ENCODE measurements around the gene ARFGAP2.
"Not testable (repeated sequence)": the region's sequence is repeated elsewhere in the genome, so short reads cannot be mapped to it uniquely, and the experiment has no call there.

The ARFGAP2 gene

DNA sequence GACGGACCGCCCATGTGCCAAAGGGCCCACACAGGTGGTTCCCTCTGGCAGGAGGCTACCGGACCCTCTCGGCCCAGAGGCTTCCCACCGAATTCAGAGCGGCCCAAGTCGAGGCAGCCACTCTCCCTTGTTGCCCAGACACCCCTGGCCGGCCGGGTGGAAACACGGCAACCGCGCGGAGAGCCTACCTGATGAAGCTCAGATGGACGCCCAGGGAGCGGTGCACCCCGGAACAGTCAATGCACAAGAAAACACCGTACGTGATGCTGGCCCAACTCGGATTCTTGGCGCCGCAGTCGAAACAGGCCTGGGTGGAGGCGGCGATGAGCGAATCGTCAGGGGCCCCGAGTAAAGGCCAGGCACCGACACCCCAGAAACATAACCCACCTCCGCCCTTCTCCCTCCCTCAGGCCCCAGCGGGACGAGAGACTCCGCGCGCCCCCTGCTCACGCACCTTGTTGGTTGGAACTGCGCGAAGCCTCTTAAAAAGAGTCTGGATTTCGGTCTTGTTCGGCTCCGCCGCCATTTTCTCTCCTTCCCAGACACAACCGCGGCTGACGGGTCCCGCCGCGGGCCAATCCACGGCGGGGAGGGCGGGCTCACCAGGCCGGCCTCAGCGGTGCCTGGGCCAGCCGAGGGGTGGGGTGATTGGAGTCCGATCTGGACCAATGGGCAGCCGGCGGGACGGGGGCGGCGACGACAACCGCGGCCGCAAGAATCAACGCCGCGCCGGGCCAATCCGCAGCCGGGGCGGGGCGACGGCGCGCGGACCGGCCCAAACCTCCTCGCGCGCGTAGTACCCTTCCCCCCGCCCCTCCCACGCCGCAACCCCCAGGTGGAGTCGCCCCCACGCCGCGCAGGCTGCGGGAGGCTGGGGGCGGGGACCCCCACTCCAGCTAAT is at the start of gene ARFGAP2:
Gene ARFGAP2 (minus strand): TSS at position 552 of the 901 bp plus-strand sequence. CDS start 26 bp downstream, at position 526.
- DNase-seq (ENCODE audit: low read depth in 1 of 2, low spot score in 1 of 2) = peak; percentile 98 to 100
- in situ Hi-C loops (cut with HindIII; ENCODE audit: low pct_unique_long_range_greater_than_20kb, low sequenced_read_pairs) = no loop called here
- no peak for TF ChIP-seq JUND (IDR thresholded peaks at IDR 0.05; ENCODE audit: low read depth)

- in situ Hi-C loops (cut with HindIII; ENCODE audit: low pct_unique_long_range_greater_than_20kb, low sequenced_read_pairs) = no loop called here
- no peak for DNase-seq (ENCODE audit: low read depth in 1 of 2, low spot score in 1 of 2)
These were observed 49.1 kb upstream of the ARFGAP2 start for GRCh38 chr11:47225552-47226400.

GRCh38 chr11:47222696-47223095 is 46.0 kb upstream of the ARFGAP2 start:
- in situ Hi-C loops (cut with HindIII; ENCODE audit: low pct_unique_long_range_greater_than_20kb, low sequenced_read_pairs) = no loop called here
- no peak for TF ChIP-seq JUND (IDR thresholded peaks at IDR 0.05; ENCODE audit: low read depth)
- DNase-seq (ENCODE audit: low read depth in 1 of 2, low spot score in 1 of 2) = no peak

More at GRCh38 chr11:47225552-47226400, 49.1 kb upstream of the ARFGAP2 start:
- no peak for TF ChIP-seq JUND (IDR thresholded peaks at IDR 0.05; ENCODE audit: low read depth)

DNA sequence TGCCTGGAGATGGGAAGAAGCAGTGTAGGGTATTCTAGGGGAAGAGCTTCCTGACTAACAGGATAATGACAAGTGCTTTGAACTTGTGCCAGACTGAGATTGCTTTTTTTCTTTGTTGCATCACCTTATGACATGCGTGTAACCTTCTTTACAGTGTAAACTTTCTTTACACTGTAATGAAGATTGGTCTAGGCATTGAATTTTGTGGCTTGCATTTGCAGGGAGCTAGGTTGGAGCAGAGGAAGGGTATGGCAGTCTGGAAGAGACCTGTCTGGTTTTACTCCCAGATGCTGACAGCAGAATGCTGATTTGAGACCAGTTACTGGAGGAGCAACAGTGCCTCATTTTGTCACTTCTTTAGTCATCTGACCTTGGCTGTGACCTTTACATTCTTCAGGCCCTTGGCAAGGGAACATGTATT is 43.7 kb upstream of the ARFGAP2 start:
- no peak for DNase-seq (ENCODE audit: low read depth in 1 of 2, low spot score in 1 of 2)
- no peak for TF ChIP-seq JUND (IDR thresholded peaks at IDR 0.05; ENCODE audit: low read depth)
- in situ Hi-C loops (cut with HindIII; ENCODE audit: low pct_unique_long_range_greater_than_20kb, low sequenced_read_pairs) = no loop called here

DNA sequence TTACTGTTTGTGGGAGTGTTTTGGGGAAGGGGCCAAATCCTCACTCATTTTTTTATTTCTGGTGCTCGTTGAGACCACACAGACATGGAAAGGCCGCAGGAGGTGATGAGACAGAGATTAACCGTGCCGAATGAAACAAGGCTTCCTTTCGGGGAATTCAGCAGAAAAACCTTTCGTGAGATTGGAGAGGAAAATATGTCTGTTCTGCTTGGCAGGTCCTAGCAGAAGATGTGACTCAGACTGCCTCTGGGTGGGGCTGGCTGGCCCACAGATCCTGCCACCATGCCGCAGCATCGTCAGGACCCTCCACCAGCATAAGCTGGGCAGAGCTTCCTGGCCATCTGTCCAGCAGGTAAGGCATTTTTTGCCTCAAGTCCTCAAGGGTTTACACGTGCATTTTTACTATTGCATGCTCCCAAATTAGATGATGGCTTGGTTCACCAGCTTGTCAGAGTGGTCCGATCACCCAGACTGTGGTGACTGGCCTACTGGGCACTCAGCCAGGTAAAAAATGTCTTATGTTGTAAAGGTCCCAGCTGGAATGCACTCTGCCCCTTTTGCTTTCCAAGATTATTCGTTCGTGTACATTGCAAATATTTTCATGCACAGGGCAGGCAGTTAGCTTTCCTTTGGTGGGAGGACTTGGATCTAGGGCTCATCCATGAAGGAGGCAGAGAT is 39.6 kb upstream of the ARFGAP2 start:
- no peak for TF ChIP-seq JUND (IDR thresholded peaks at IDR 0.05; ENCODE audit: low read depth)
- DNase-seq (ENCODE audit: low read depth in 1 of 2, low spot score in 1 of 2) = peak in 1 of 2 experiments; percentile 58
- in situ Hi-C loops (cut with HindIII; ENCODE audit: low pct_unique_long_range_greater_than_20kb, low sequenced_read_pairs) = no loop called here

- in situ Hi-C loops (cut with HindIII; ENCODE audit: low pct_unique_long_range_greater_than_20kb, low sequenced_read_pairs) = no loop called here
- peak; percentile 50 to 86 for DNase-seq (ENCODE audit: low read depth in 1 of 2, low spot score in 1 of 2)
- no peak for TF ChIP-seq JUND (IDR thresholded peaks at IDR 0.05; ENCODE audit: low read depth)
These were observed 38.8 kb upstream of the ARFGAP2 start for GRCh38 chr11:47215366-47215910.

GRCh38 chr11:47213950-47214565 is 37.4 kb upstream of the ARFGAP2 start:
- TF ChIP-seq JUND (IDR thresholded peaks at IDR 0.05; ENCODE audit: low read depth) = no peak
- peak; percentile 92 to 98 for DNase-seq (ENCODE audit: low read depth in 1 of 2, low spot score in 1 of 2)
- in situ Hi-C loops (cut with HindIII; ENCODE audit: low pct_unique_long_range_greater_than_20kb, low sequenced_read_pairs) = no loop called here

DNA sequence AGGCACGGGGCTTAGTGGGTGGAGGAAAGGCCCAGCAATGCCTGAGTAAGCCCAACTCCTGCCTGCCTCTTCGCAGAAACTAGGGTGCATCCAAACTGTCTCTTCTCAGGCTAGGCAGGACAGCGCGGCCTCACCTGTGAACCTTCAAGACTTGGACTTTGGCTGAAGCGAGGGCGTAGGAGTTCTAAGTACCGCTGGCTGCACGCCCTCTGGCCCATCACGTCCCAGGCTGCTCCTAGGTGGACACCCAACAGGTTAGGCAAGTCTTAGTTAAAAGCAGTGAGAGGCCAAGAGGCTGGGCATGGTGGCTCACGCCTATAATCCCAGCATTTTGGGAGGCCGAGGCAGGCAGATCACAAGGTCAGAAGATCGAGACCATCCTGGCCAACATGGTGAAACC is 36.3 kb upstream of the ARFGAP2 start:
- in situ Hi-C loops (cut with HindIII; ENCODE audit: low pct_unique_long_range_greater_than_20kb, low sequenced_read_pairs) = no loop called here
- DNase-seq (ENCODE audit: low read depth in 1 of 2, low spot score in 1 of 2) = peak; percentile 61 to 95
- no peak for TF ChIP-seq JUND (IDR thresholded peaks at IDR 0.05; ENCODE audit: low read depth)

DNA sequence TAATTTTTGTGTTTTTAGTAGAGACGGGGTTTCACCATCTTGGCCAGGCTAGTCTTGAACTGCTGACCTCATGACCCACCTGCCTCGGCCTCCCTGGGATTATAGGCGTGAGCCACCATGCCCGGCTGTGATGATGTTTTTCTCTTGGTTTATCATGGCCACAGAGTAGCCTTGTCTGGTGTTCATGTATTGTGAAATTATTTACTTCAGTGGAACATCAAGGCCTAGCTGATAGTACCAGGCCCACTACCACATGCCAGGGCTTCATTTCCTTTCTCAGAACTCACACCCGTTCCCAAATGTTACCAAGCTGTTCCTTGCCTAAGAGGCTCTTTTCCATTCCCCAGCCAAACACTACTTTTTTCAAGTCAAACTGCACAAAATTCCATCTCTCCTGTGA is 31.9 kb upstream of the ARFGAP2 start:
- in situ Hi-C loops (cut with HindIII; ENCODE audit: low pct_unique_long_range_greater_than_20kb, low sequenced_read_pairs) = no loop called here
- no peak for TF ChIP-seq JUND (IDR thresholded peaks at IDR 0.05; ENCODE audit: low read depth)
- DNase-seq (ENCODE audit: low read depth in 1 of 2, low spot score in 1 of 2) = no peak

- in situ Hi-C loops (cut with HindIII; ENCODE audit: low pct_unique_long_range_greater_than_20kb, low sequenced_read_pairs); DNase-seq (ENCODE audit: low read depth in 1 of 2, low spot score in 1 of 2): not testable (repeated sequence)
These were observed 31.4 kb upstream of the ARFGAP2 start for GRCh38 chr11:47208008-47208552.

DNA sequence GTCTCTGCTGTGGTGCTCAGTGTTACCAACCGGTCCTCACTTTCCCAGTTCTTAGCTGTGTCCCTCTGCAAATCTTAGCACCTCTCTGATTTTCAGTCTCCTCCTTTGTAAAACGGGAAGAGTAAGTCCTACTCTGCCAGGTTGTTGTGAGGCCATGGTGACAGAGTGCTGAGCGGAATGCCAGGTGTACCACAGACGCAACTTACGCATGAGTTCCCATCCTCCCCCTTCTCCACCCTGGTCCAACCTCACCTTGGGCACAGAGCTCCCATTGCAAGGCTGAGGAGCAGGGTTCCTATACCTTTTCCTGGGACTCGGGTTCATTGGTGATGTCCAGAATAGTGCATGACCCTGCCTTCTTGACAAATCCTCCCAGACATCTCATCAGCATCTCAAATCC is 30.8 kb upstream of the ARFGAP2 start:
- in situ Hi-C loops (cut with HindIII; ENCODE audit: low pct_unique_long_range_greater_than_20kb, low sequenced_read_pairs) = no loop called here
- no peak for TF ChIP-seq JUND (IDR thresholded peaks at IDR 0.05; ENCODE audit: low read depth)
- no peak for DNase-seq (ENCODE audit: low read depth in 1 of 2, low spot score in 1 of 2)

GRCh38 chr11:47206577-47206976 is 29.9 kb upstream of the ARFGAP2 start:
- DNase-seq (ENCODE audit: low read depth in 1 of 2, low spot score in 1 of 2); in situ Hi-C loops (cut with HindIII; ENCODE audit: low pct_unique_long_range_greater_than_20kb, low sequenced_read_pairs): not testable (repeated sequence)
